Endothelial cell of umbilical vein (primary cell): ENCODE results near the gene SMIM17.

Source experiments
- EZH2 ChIP-seq: IDR thresholded peaks from 2 replicates; pipeline ENCODE4 v1.6.1; 2012; ENCODE audit warnings: borderline replicate concordance, low read depth, mild to moderate bottlenecking, moderate library complexity, low read length, inconsistent platforms; ENCODE audit not compliant: severe bottlenecking
- MYC ChIP-seq: IDR thresholded peaks from one replicate; pipeline ENCODE4 v1.6.1; 2011; ENCODE audit warnings: mild to moderate bottlenecking, low read depth, low read length
- POLR2A ChIP-seq: IDR thresholded peaks from 2 replicates; pipeline ENCODE4 v1.6.1; 2012; ENCODE audit warnings: low read depth, mild to moderate bottlenecking, control low read depth, low read length
- POLR2AphosphoS5 ChIP-seq: IDR thresholded peaks from 2 replicates; pipeline ENCODE4 v1.6.1; 2012; ENCODE audit warnings: low read depth, mild to moderate bottlenecking, control low read depth, low read length, moderate library complexity; ENCODE audit not compliant: insufficient read depth
- TF ChIP-seq, protein P1 (sequence below), 2 donors: IDR thresholded peaks; 1 replicate in 1 of 2; 2 replicates in 1 of 2; pipeline ENCODE4 v1.5.1; 2011; ENCODE audit warnings: low read length in 2 of 2, mild to moderate bottlenecking in 2 of 2, moderate library complexity in 2 of 2, control low read depth in 1 of 2, inconsistent platforms in 1 of 2, low read depth in 1 of 2; ENCODE audit not compliant: insufficient read depth in 1 of 2; ENCODE audit errors: extremely low read depth in 1 of 2
- TF ChIP-seq, protein P2 (sequence below): IDR thresholded peaks from 2 replicates; pipeline ENCODE4 v1.6.1; 2011; ENCODE audit not compliant: insufficient read depth, insufficient read length

DNA sequence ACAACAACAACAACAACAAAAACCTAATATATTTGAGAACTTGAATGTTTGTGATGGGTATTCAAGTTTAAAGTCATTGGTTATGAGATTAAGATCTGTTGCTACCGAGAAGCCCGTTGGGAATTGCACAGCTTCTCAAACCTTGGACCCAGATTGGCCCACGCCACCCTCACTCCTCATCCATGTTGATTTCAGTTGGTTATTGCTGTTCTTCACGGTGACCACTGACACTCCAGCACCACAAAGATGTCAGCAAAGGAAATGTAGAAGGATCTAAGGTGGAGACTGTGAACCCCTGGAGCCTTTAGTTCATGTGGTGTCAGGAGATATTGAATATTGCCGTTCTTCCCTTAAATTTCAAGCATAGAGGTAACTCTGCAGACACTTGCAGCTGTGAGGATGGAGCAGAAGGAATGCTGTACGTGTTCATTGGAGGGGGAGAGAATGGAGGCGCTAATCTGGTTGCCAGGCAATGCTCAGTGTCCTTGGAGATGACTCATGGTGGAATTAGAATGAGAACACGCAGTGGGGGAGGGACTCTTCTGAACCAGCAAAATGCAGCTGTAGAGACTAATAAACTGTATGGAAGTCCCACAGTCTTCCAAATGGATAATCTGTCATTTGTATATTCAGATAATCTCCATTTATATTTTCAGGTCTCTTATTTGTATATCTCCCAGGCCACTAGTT, 49.4 kb downstream of the SMIM17 start:
- TF ChIP-seq POLR2A (no peak), EZH2 (no peak), POLR2AphosphoS5 (no peak), MYC (no peak)
- TF ChIP-seq, protein P1, sequence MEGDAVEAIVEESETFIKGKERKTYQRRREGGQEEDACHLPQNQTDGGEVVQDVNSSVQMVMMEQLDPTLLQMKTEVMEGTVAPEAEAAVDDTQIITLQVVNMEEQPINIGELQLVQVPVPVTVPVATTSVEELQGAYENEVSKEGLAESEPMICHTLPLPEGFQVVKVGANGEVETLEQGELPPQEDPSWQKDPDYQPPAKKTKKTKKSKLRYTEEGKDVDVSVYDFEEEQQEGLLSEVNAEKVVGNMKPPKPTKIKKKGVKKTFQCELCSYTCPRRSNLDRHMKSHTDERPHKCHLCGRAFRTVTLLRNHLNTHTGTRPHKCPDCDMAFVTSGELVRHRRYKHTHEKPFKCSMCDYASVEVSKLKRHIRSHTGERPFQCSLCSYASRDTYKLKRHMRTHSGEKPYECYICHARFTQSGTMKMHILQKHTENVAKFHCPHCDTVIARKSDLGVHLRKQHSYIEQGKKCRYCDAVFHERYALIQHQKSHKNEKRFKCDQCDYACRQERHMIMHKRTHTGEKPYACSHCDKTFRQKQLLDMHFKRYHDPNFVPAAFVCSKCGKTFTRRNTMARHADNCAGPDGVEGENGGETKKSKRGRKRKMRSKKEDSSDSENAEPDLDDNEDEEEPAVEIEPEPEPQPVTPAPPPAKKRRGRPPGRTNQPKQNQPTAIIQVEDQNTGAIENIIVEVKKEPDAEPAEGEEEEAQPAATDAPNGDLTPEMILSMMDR (IDR thresholded peaks at IDR 0.05; ENCODE audit: extremely low read depth in 1 of 2, insufficient read depth in 1 of 2, low read depth in 1 of 2, low read length in 2 of 2) = no peak
- TF ChIP-seq, protein P2, sequence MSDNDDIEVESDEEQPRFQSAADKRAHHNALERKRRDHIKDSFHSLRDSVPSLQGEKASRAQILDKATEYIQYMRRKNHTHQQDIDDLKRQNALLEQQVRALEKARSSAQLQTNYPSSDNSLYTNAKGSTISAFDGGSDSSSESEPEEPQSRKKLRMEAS = no peak
